ENCODE data around the gene ZNF629.

- TF ChIP-seq, protein P1, sequence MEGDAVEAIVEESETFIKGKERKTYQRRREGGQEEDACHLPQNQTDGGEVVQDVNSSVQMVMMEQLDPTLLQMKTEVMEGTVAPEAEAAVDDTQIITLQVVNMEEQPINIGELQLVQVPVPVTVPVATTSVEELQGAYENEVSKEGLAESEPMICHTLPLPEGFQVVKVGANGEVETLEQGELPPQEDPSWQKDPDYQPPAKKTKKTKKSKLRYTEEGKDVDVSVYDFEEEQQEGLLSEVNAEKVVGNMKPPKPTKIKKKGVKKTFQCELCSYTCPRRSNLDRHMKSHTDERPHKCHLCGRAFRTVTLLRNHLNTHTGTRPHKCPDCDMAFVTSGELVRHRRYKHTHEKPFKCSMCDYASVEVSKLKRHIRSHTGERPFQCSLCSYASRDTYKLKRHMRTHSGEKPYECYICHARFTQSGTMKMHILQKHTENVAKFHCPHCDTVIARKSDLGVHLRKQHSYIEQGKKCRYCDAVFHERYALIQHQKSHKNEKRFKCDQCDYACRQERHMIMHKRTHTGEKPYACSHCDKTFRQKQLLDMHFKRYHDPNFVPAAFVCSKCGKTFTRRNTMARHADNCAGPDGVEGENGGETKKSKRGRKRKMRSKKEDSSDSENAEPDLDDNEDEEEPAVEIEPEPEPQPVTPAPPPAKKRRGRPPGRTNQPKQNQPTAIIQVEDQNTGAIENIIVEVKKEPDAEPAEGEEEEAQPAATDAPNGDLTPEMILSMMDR (conservative IDR thresholded peaks at IDR 0.05; ENCODE audit: low read depth, low read length): no peak
- TF ChIP-seq RAD21 (IDR thresholded peaks at IDR 0.05; ENCODE audit: low read length) (no peak), POLR2A (IDR thresholded peaks at IDR 0.05; ENCODE audit: low read depth, low read length) (no peak), RFX5 (IDR thresholded peaks at IDR 0.05; ENCODE audit: low read depth, low read length) (no peak), CEBPB (IDR thresholded peaks at IDR 0.05; ENCODE audit: low read depth, low read length) (no peak)
- TF ChIP-seq, protein P2, sequence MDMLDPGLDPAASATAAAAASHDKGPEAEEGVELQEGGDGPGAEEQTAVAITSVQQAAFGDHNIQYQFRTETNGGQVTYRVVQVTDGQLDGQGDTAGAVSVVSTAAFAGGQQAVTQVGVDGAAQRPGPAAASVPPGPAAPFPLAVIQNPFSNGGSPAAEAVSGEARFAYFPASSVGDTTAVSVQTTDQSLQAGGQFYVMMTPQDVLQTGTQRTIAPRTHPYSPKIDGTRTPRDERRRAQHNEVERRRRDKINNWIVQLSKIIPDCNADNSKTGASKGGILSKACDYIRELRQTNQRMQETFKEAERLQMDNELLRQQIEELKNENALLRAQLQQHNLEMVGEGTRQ (IDR thresholded peaks at IDR 0.05; ENCODE audit: low read depth, low read length): no peak
Observed at GRCh38 chr16:30766206-30766932, 20.6 kb downstream of the ZNF629 start.

All from IMR-90 (cell line).